Sigmoid colon (tissue), 7 donors: ENCODE results near the gene C14orf93. TPM values are rescaled to one million over a fixed set of nuclear protein-coding genes. Genes with fewer than 3 reads are reported as not detected.

Experiments
- DNase-seq: peaks from one replicate; pipeline ENCODE4 v3.0.0-alpha.2; 2019
- H3K27ac ChIP-seq, 4 donors: fragments of 200-600 bp; sonication (generic); one replicate each; pipeline ENCODE4 v1.5.1; 2016 to 2019; ENCODE audit warnings: mild to moderate bottlenecking in 1 of 4
- H3K27me3 ChIP-seq, 3 donors: fragments of 200-600 bp; sonication (generic); one replicate each; pipeline ENCODE4 v1.5.1; 2019; ENCODE audit warnings: mild to moderate bottlenecking in 1 of 3
- H3K36me3 ChIP-seq, 4 donors: fragments of 200-600 bp; sonication (generic); one replicate each; pipeline ENCODE4 v1.5.1; 2016 to 2019
- H3K4me1 ChIP-seq, 4 donors: fragments of 200-600 bp; sonication (generic); one replicate each; pipeline ENCODE4 v1.5.1; 2017 to 2019
- H3K4me3 ChIP-seq, 4 donors: fragments of 200-600 bp; sonication (generic); one replicate each; pipeline ENCODE4 v1.5.1; 2017 to 2019; ENCODE audit warnings: mild to moderate bottlenecking in 2 of 4, moderate library complexity in 1 of 4
- H3K9me3 ChIP-seq, 4 donors: fragments of 200-600 bp in 3 of 4; sonication (generic) in 3 of 4; one replicate each; pipeline versions ENCODE4 v1.5.1 to v1.6.1; 2013 to 2019
- EP300 ChIP-seq, 4 donors: sonication (generic); formaldehyde crosslinking; IDR thresholded peaks; one replicate each; pipeline ENCODE4 v1.6.1; 2017; ENCODE audit warnings: antibody characterized with exemption in 4 of 4
- POLR2A ChIP-seq, 2 donors: fragments of 450-650 bp; IDR thresholded peaks; one replicate each; pipeline ENCODE4 v1.6.1; 2016; ENCODE audit warnings: antibody characterized with exemption in 2 of 2, mild to moderate bottlenecking in 2 of 2, moderate library complexity in 2 of 2
- POLR2AphosphoS5 ChIP-seq, 4 donors: sonication (generic); formaldehyde crosslinking; IDR thresholded peaks; one replicate each; pipeline ENCODE4 v1.6.1; 2017; ENCODE audit warnings: antibody characterized with exemption in 4 of 4
- WGBS, 2 donors: extraction: QIAGEN DNeasy Blood & Tissue Kit; methylation state at CpG; one replicate each; pipeline ENCODE4 v1.1.7; 2013; 5-methylcytosine and 5-hydroxymethylcytosine counted together
- intact Hi-C: fragments of 100-400 bp; cut with DNase I; formaldehyde crosslinking; loops from one replicate; pipeline ENCODE4 v1.15.1; 2023
- polyA plus RNA-seq, 3 donors: library from polyadenylated mRNA; stranded (reverse); fragments of 200-250 nt; gene quantifications; one replicate each; pipeline ENCODE4 v1.2.3, GENCODE V29; 2013
- total RNA-seq, 4 donors: library from RNA; depleted of rRNA; stranded (reverse); fragments of >200 nt; gene quantifications; one replicate each; pipeline ENCODE4 v1.1.0, GENCODE V29; 2016
- TF ChIP-seq, protein P1 (sequence below), 4 experiments: fragments of 450-650 bp in 3 of 4; fragments of 200-600 bp in 1 of 4; IDR thresholded peaks; one replicate each; pipeline ENCODE4 v1.5.1; 2016 to 2019; ENCODE audit warnings: antibody characterized with exemption in 4 of 4, mild to moderate bottlenecking in 3 of 4, moderate library complexity in 2 of 4
- donor health status: healthy with polysubstance abuse.
- donor health status: Bipolar disorder and iron deficiency.
- donor health status: healthy.

The C14orf93 gene
- total and polyA plus RNA-seq, 7 donors, result 7.4 to 19.9 (median 10.6) TPM

GRCh38 chr14:22979748-22980392 is 30.1 kb downstream of the C14orf93 start:
- Histone ChIP-seq H3K4me3 (peak overlapping the region in 3 of 4 donors; percentile 72 to 80 (median 77)), H3K27me3 (peaks cover 0 to 6% (median 0%) of the 10 kb centered on the region in 3 donors), H3K4me1 (peaks cover 0 to 64% (median 45%) of the 10 kb centered on the region in 4 donors), H3K36me3 (no peaks in the 10 kb centered on the region), H3K27ac (peak overlapping the region; percentile 24 to 88 (median 80)), H3K9me3 (no peaks in the 10 kb centered on the region)
- DNase-seq, result no peak
- 71 to 85% methylated on average over 8 of the region's 8 CpGs for WGBS, 2 donors
- TF ChIP-seq, protein P1, sequence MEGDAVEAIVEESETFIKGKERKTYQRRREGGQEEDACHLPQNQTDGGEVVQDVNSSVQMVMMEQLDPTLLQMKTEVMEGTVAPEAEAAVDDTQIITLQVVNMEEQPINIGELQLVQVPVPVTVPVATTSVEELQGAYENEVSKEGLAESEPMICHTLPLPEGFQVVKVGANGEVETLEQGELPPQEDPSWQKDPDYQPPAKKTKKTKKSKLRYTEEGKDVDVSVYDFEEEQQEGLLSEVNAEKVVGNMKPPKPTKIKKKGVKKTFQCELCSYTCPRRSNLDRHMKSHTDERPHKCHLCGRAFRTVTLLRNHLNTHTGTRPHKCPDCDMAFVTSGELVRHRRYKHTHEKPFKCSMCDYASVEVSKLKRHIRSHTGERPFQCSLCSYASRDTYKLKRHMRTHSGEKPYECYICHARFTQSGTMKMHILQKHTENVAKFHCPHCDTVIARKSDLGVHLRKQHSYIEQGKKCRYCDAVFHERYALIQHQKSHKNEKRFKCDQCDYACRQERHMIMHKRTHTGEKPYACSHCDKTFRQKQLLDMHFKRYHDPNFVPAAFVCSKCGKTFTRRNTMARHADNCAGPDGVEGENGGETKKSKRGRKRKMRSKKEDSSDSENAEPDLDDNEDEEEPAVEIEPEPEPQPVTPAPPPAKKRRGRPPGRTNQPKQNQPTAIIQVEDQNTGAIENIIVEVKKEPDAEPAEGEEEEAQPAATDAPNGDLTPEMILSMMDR (IDR thresholded peaks at IDR 0.05), result no peak
- TF ChIP-seq POLR2AphosphoS5 (IDR thresholded peaks at IDR 0.05) (no peak), POLR2A (IDR thresholded peaks at IDR 0.05) (no peak), EP300 (IDR thresholded peaks at IDR 0.05) (no peak)
- intact Hi-C loops, result loop anchor here (5.0 to 10.0 kb wide), 2 partner anchors 108 to 415 kb away; partner anchors contain the start of gene LRP10

- DNase-seq, result no peak
- Histone ChIP-seq H3K4me3 (no peak overlapping the region), H3K27me3 (peaks cover 0 to 6% (median 0%) of the 10 kb centered on the region in 3 donors), H3K36me3 (no peaks in the 10 kb centered on the region), H3K9me3 (no peaks in the 10 kb centered on the region), H3K4me1 (peaks cover 0 to 64% (median 45%) of the 10 kb centered on the region in 4 donors), H3K27ac (peak overlapping the region; percentile 71 to 88 (median 80))
- WGBS, 2 donors, result 68 to 75% methylated on average over 5 of the region's 5 CpGs
- intact Hi-C loops, result no loop called here
- TF ChIP-seq EP300 (IDR thresholded peaks at IDR 0.05) (no peak), POLR2A (IDR thresholded peaks at IDR 0.05) (no peak), POLR2AphosphoS5 (IDR thresholded peaks at IDR 0.05) (no peak)
- TF ChIP-seq, protein P1 (IDR thresholded peaks at IDR 0.05), result no peak
These were observed 30.8 kb downstream of the C14orf93 start for GRCh38 chr14:22978981-22979671.

- Histone ChIP-seq H3K4me1 (peaks cover 0 to 63% (median 45%) of the 10 kb centered on the region in 4 donors), H3K36me3 (no peaks in the 10 kb centered on the region), H3K27ac (peak overlapping the region; percentile 71 to 88 (median 80)), H3K4me3 (no peak overlapping the region), H3K27me3 (peaks cover 0 to 6% (median 0%) of the 10 kb centered on the region in 3 donors), H3K9me3 (no peaks in the 10 kb centered on the region)
- WGBS, 2 donors, result 66 to 73% methylated on average over 3 of the region's 3 CpGs
- intact Hi-C loops, result no loop called here
- TF ChIP-seq EP300 (IDR thresholded peaks at IDR 0.05) (no peak), POLR2A (IDR thresholded peaks at IDR 0.05) (no peak), POLR2AphosphoS5 (IDR thresholded peaks at IDR 0.05) (no peak)
- TF ChIP-seq, protein P1 (IDR thresholded peaks at IDR 0.05), result no peak
- DNase-seq, result no peak
These were observed 31.5 kb downstream of the C14orf93 start for GRCh38 chr14:22978487-22978837.

- Histone ChIP-seq H3K27me3 (peaks cover 0 to 6% (median 0%) of the 10 kb centered on the region in 3 donors), H3K27ac (peak overlapping the region; percentile 71 to 88 (median 80)), H3K9me3 (no peaks in the 10 kb centered on the region), H3K4me1 (peaks cover 0 to 57% (median 45%) of the 10 kb centered on the region in 4 donors), H3K4me3 (no peak overlapping the region), H3K36me3 (no peaks in the 10 kb centered on the region)
- intact Hi-C loops, result no loop called here
- peak; percentile 78 for DNase-seq
- TF ChIP-seq EP300 (IDR thresholded peaks at IDR 0.05), result no peak
- no peak for TF ChIP-seq POLR2AphosphoS5 (IDR thresholded peaks at IDR 0.05)
- no peak for TF ChIP-seq POLR2A (IDR thresholded peaks at IDR 0.05)
- TF ChIP-seq, protein P1 (IDR thresholded peaks at IDR 0.05), result no peak
- 40 to 56% methylated on average over 8 of the region's 8 CpGs for WGBS, 2 donors
These were observed 32.1 kb downstream of the C14orf93 start for GRCh38 chr14:22977684-22978486.
